Measurements from ENCODE around the gene SHISA7. TPM values are rescaled to one million over a fixed set of nuclear protein-coding genes. Genes with fewer than 3 reads are reported as not detected.

The SHISA7 gene
- total RNA-seq, 8 experiments from 2014 or later, result 0.10 to 3.4 (median 1.5) TPM

DNA sequence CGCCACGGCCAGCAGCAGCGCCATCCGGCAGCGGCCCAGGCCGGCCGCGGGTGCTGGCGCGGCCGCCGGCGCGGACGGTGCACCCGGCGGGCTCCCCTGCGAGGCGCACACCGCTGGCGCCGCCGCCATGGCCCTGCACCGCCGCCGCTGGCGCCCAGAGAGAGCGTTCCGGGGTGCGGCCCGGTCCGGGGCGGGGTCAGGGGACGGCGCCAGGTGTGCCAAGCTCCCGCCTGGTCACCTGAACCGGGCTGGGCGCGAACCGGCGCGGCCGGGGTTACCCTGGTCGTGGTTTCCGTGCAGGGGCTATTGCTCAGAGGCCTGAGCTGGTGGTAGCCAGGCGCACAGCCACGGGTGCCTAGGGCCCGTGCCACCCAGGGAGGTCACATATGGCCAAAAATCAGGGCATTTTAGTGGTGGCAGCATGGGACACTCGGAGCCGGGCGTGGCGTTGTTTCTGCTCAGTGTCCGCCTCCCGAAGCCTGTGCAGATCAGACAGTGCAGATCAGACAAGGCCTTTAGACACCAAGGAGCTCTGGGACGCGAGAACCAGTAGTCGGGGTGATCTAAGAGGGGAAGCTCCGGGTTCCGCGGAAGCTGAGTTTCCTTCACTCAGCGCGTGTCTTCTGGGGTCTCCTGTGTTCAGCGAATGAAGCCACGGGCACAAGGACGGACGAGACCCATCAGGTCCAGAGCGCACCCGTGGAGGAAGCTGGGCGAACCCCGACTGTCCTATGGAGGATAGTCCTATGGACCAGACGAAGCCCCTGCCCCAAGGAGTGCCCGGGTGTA lies 58.8 kb downstream of the SHISA7 start, which contains the start of gene TMEM238:
Gene TMEM238, minus strand, starts transcription at position 162 of the 789 bp plus-strand sequence. Its CDS starts 33 bp downstream, at position 129.
- H3K4me1 ChIP-seq (replicated peaks in 1 of 2), result peaks cover 30 to 44% of the 10 kb centered on the region in 2 donors
- in situ Hi-C loops (cut with MboI; ENCODE audit: low pct_unique_long_range_greater_than_20kb in 2 of 9, low sequenced_read_pairs in 9 of 9, unreplicated experiment in 9 of 9), result no loop called here
- H3K27ac ChIP-seq, result peak within 1 kb of the TSS; percentile 63 to 86
- peak in 5 of 8 experiments; percentile 0 to 4 (median 1) for ATAC-seq (replicated peaks in 6 of 8)
- peak within 1 kb of the TSS; percentile 68 to 89 (median 76) for H3K4me3 ChIP-seq
- WGBS, 10 experiments, result 53 to 100% (median 85%) methylated on average over 2 to 9 of the region's 72 CpGs; no CpG with 5 or more reads in 5 of the 10 experiments

DNA sequence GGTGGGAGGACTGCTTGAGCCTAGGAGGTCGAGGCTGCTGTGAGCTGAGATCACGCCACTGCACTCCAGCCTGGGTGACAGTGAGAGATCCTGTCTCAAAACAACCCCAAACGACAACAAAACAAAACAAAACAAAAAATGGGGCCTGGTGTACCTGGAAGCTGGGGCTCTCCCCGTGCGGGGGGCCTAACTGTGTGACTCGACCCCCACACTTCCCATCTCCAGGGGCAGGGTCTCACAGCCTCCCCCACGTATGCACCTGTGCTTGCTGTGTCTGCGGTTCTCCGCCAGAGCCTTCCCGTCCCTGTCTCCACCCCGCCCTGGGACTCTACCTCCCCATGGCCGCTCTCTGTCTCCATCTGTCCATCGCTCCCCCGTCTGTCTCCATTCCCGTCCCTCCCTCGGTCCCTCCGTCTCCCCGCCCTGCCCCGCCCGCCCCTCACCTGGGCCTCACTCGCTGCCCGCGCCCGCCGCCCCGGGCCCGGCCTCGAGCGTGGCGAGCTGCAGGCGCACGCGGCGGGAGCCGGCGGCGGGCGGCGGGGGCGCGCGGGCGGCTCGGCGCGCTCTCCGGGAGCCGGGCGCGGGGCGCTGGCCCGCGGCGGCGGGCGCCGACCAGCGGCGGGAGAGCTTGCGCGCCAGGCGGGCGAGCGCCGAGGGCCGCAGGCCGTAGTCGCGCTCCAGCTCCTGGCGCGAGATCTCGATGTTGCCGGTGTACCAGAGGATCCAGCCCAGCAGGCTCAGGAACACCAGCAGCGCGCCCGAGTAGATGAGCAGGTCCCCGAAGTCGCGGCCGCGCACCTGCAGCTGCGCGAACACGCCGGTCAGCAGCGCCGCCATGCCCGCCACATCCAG lies 59.6 kb downstream of the SHISA7 start:
- Histone ChIP-seq H3K27ac (peak overlapping the region; percentile 63 to 71), H3K4me1 (replicated peaks in 1 of 2) (peaks cover 36 to 51% of the 10 kb centered on the region in 2 donors), H3K4me3 (peak overlapping the region; percentile 19 to 39 (median 31))
- 0 to 60% (median 33%) methylated on average over 1 to 8 of the region's 88 CpGs; no CpG with 5 or more reads in 7 of the 10 experiments for WGBS, 10 experiments
- in situ Hi-C loops (cut with MboI; ENCODE audit: low pct_unique_long_range_greater_than_20kb in 2 of 9, low sequenced_read_pairs in 9 of 9, unreplicated experiment in 9 of 9), result no loop called here
- peak; percentile 9 to 49 (median 30) for ATAC-seq (replicated peaks in 6 of 8)

DNA sequence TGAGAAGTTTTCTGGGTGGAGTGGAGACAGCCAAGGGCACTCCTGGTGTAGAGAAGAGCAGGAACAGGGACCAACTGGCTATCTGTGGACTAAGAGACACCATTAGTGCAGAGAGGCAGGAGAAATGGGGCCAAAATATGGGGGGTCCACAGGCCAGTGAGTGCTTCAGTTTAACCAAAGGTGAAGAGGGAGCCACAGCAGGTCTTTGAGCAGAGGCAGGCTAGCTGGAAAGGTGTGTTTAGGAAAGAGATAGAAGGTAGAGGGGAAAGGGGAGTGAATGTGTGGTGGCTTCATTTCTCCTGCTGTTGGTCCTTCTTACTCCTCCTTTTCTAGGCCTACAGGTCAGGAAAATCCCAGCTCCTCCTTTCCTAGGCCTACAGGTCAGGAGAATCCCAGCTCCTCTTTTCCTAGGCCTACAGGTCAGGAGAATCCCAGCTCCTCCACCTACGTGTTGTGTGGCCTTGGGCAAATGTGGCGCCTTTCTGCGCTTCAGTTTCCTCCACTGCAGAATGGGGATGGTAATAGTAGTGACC lies 60.5 kb downstream of the SHISA7 start:
- Histone ChIP-seq H3K4me1 (replicated peaks in 1 of 2) (peaks cover 36 to 50% of the 10 kb centered on the region in 2 donors), H3K27ac (no peak overlapping the region), H3K4me3 (no peak overlapping the region)
- in situ Hi-C loops (cut with MboI; ENCODE audit: low pct_unique_long_range_greater_than_20kb in 2 of 9, low sequenced_read_pairs in 9 of 9, unreplicated experiment in 9 of 9), result no loop called here
- 70 to 100% (median 100%) methylated on average over 1 to 2 of the region's 3 CpGs; no CpG with 5 or more reads in 7 of the 10 experiments for WGBS, 10 experiments
- no peak for ATAC-seq (replicated peaks in 6 of 8)

DNA sequence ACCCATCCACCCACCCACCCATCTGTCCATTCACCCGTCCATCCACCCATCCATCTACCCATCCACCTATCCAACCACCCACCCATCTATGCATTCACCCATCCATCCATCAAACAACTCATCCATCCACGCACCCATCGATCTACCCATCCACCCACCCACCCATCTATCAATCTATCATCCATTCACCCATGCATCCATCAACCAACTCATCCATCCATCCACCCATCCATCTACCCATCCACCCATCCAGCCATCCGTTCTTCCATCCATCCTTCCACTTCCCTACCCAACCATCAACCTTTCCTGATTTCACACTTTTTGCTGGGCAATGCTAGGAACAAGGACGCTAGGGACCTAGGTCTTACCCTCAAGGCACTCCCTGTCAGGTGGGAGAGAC lies 61.1 kb downstream of the SHISA7 start:
- in situ Hi-C loops (cut with MboI; ENCODE audit: low pct_unique_long_range_greater_than_20kb in 2 of 9, low sequenced_read_pairs in 9 of 9, unreplicated experiment in 9 of 9), result no loop called here

DNA sequence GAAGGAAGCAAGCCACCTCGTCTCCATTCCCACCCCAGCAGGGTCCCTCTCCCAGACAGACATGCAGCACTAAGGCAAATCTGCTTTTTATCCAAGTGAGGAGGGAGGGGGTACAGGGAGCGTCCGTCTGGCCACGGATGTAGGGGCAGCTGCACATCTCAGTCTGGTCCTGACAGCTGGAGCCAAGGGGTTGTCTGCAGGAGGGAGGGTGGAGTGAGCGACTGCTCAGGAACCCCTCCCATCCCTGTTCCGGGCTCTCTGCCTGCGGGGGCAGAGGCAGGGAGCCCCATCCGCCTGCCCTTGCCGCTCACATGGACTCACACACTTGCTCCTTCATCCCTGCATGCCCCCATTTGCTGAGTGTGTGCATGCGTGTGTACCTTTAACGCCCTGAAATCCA lies 63.9 kb downstream of the SHISA7 start:
- 0 to 64% (median 53%) methylated on average over 1 to 7 of the region's 11 CpGs; no CpG with 5 or more reads in 4 of the 10 experiments for WGBS, 10 experiments
- no peak overlapping the region for H3K27ac ChIP-seq
- no peak for ATAC-seq (replicated peaks in 6 of 8)
- in situ Hi-C loops (cut with MboI; ENCODE audit: low pct_unique_long_range_greater_than_20kb in 2 of 9, low sequenced_read_pairs in 9 of 9, unreplicated experiment in 9 of 9), result no loop called here
- no peak overlapping the region for H3K4me3 ChIP-seq
- H3K4me1 ChIP-seq (replicated peaks in 1 of 2), result peaks cover 34 to 48% of the 10 kb centered on the region in 2 donors

More for the DNA sequence above, 61.1 kb downstream of the SHISA7 start:
- WGBS, 10 experiments, result 89 to 100% (median 100%) methylated on average over 1 to 4 of the region's 5 CpGs; no CpG with 5 or more reads in 2 of the 10 experiments
- no peak overlapping the region for H3K4me3 ChIP-seq
- peaks cover 33 to 48% of the 10 kb centered on the region in 2 donors for H3K4me1 ChIP-seq (replicated peaks in 1 of 2)
- H3K27ac ChIP-seq, result no peak overlapping the region
- ATAC-seq (replicated peaks in 6 of 8), result no peak

Other genes with a start within 250 kb of the SHISA7 start
- 10 to 100 TPM in 6 of 8 experiments, 1 to 10 TPM in 2; 4.0 to 59.0 (median 18.1) TPM for gene PTPRH, start 233.8 kb downstream of the SHISA7 start, total RNA-seq
- 1 to 10 TPM in 7 of 8 experiments, under 1 TPM in 1; 0.81 to 3.1 (median 2.2) TPM for gene TMEM86B, start 214.5 kb downstream of the SHISA7 start, total RNA-seq
- gene PPP6R1, start 184.3 kb downstream of the SHISA7 start, total RNA-seq, result 10 to 100 TPM; 18.3 to 77.0 (median 26.7) TPM
- 10 to 100 TPM; 20.6 to 37.3 (median 24.5) TPM for gene HSPBP1, start 163.2 kb downstream of the SHISA7 start, total RNA-seq
- 100 to 1,000 TPM in 1 of 8 experiments, 10 to 100 TPM in 6, 1 to 10 TPM in 1; 1.4 to 102 (median 77.8) TPM for gene BRSK1, start 159.3 kb downstream of the SHISA7 start, total RNA-seq
- gene TMEM150B, start 118.0 kb downstream of the SHISA7 start, total RNA-seq, result under 1 TPM in 3 of 8 experiments, not detected in 5; 0.11 to 0.62 (median 0.33) TPM
- 10 to 100 TPM in 6 of 8 experiments, 1 to 10 TPM in 2; 8.4 to 25.1 (median 20.9) TPM for gene KMT5C, start 103.4 kb downstream of the SHISA7 start, total RNA-seq
- 10 to 100 TPM in 1 of 8 experiments, 1 to 10 TPM in 4, under 1 TPM in 3; 0.55 to 15.3 (median 1.2) TPM for gene COX6B2, start 88.6 kb downstream of the SHISA7 start, total RNA-seq
- under 1 TPM in 6 of 8 experiments, not detected in 2; 0.05 to 0.71 (median 0.14) TPM for gene GARIN5B, start 80.0 kb downstream of the SHISA7 start, total RNA-seq
- 1 to 10 TPM in 2 of 8 experiments, under 1 TPM in 6; 0.10 to 2.4 (median 0.43) TPM for gene IL11, start 72.8 kb downstream of the SHISA7 start, total RNA-seq
- 1 to 10 TPM in 1 of 8 experiments, under 1 TPM in 2, not detected in 5; 0.46 to 8.4 (median 0.58) TPM for gene TMEM190, start 66.5 kb downstream of the SHISA7 start, total RNA-seq
- gene TMEM238, start 59.0 kb downstream of the SHISA7 start, total RNA-seq, result under 1 TPM in 3 of 8 experiments, not detected in 5; 0.23 to 0.40 (median 0.25) TPM
- 1,000 to 10,000 TPM in 2 of 8 experiments, 100 to 1,000 TPM in 6; 362 to 1,444 (median 673) TPM for gene RPL28, start 57.4 kb downstream of the SHISA7 start, total RNA-seq
- gene UBE2S, start 35.5 kb downstream of the SHISA7 start, total RNA-seq, result 10 to 100 TPM; 21.5 to 86.6 (median 37.8) TPM
- gene ISOC2, start 18.3 kb upstream of the SHISA7 start, total RNA-seq, result 10 to 100 TPM; 35.4 to 82.0 (median 59.1) TPM
- 1 to 10 TPM in 2 of 8 experiments, under 1 TPM in 5, not detected in 1; 0.05 to 1.3 (median 0.72) TPM for gene C19orf85, start 21.5 kb upstream of the SHISA7 start, total RNA-seq
- gene ZNF628, start 33.3 kb upstream of the SHISA7 start, total RNA-seq, result 1 to 10 TPM; 1.1 to 5.6 (median 3.6) TPM
- 10 to 100 TPM; 10.9 to 62.6 (median 48.2) TPM for gene NAT14, start 41.9 kb upstream of the SHISA7 start, total RNA-seq
- 1 to 10 TPM in 3 of 8 experiments, under 1 TPM in 5; 0.27 to 3.0 (median 0.63) TPM for gene SSC5D, start 45.1 kb upstream of the SHISA7 start, total RNA-seq
- gene SBK2, start 93.8 kb upstream of the SHISA7 start, total RNA-seq, result under 1 TPM in 1 of 8 experiments, not detected in 7; 0.18 TPM
- 1 to 10 TPM in 1 of 8 experiments, under 1 TPM in 4, not detected in 3; 0.14 to 1.1 (median 0.31) TPM for gene SBK3, start 102.2 kb upstream of the SHISA7 start, total RNA-seq
- gene ZNF579, start 137.5 kb upstream of the SHISA7 start, total RNA-seq, result 1 to 10 TPM; 3.4 to 9.4 (median 5.0) TPM
- gene FIZ1, start 156.2 kb upstream of the SHISA7 start, total RNA-seq, result 10 to 100 TPM in 2 of 8 experiments, 1 to 10 TPM in 6; 5.0 to 11.6 (median 8.3) TPM
- gene ZNF524, start 157.0 kb upstream of the SHISA7 start, total RNA-seq, result 10 to 100 TPM in 1 of 8 experiments, 1 to 10 TPM in 7; 3.7 to 12.3 (median 5.4) TPM
- 1 to 10 TPM in 7 of 8 experiments, under 1 TPM in 1; 0.87 to 6.9 (median 3.5) TPM for gene ZNF865, start 162.3 kb upstream of the SHISA7 start, total RNA-seq
- gene ZNF784, start 181.3 kb upstream of the SHISA7 start, total RNA-seq, result 1 to 10 TPM; 1.6 to 8.2 (median 4.1) TPM
- 10 to 100 TPM in 6 of 8 experiments, 1 to 10 TPM in 2; 7.9 to 25.0 (median 11.1) TPM for gene ZNF580, start 197.7 kb upstream of the SHISA7 start, total RNA-seq
- gene ZNF581, start 200.3 kb upstream of the SHISA7 start, total RNA-seq, result 10 to 100 TPM; 18.3 to 34.2 (median 24.9) TPM
- 10 to 100 TPM in 7 of 8 experiments, 1 to 10 TPM in 1; 9.8 to 23.6 (median 13.6) TPM for gene CCDC106, start 204.9 kb upstream of the SHISA7 start, total RNA-seq
- 100 to 1,000 TPM in 7 of 8 experiments, 10 to 100 TPM in 1; 85.3 to 252 (median 133) TPM for gene U2AF2, start 211.7 kb upstream of the SHISA7 start, total RNA-seq
- 10 to 100 TPM; 21.8 to 79.7 (median 50.3) TPM for gene EPN1, start 231.9 kb upstream of the SHISA7 start, total RNA-seq